ENCODE data around the gene PRPSAP2. TPM values are rescaled to one million over a fixed set of nuclear protein-coding genes. Genes with fewer than 3 reads are reported as not detected.
"Not testable (repeated sequence)": the region's sequence is repeated elsewhere in the genome, so short reads cannot be mapped to it uniquely, and the experiment has no call there.

The PRPSAP2 gene
- total RNA-seq, 2 donors from 2014 or later: 34.8 to 35.9 TPM

- no peak for TF ChIP-seq CTCF (IDR thresholded peaks at IDR 0.05)
- no peaks in the 10 kb centered on the region for H3K4me1 ChIP-seq
- intact Hi-C loops (cut with DNase I): loop anchor here (10.0 kb wide), 1 partner anchor 137 kb away; no protein-coding TSS in a partner anchor
- no peaks in the 10 kb centered on the region for H3K36me3 ChIP-seq
- no peak within 1 kb of the TSS for H3K4me3 ChIP-seq
- no peak within 1 kb of the TSS for H3K9ac ChIP-seq (ENCODE audit: low read depth in 2 of 2, low read length in 2 of 2)
- H3K9me3 ChIP-seq: no peaks in the 10 kb centered on the region
- no peaks in the 10 kb centered on the region for H3K27me3 ChIP-seq
- H3K27ac ChIP-seq: no peak within 1 kb of the TSS
- DNase-seq: no peak
These were observed 94.3 kb downstream of the PRPSAP2 start, which contains the start of gene SLC5A10 for GRCh38 chr17:18951941-18952842. TSS of gene SLC5A10 (plus strand) at chr17:18952165. CDS start at chr17:18952206, 41 bp downstream.

GRCh38 chr17:18953231-18953728 is 95.3 kb downstream of the PRPSAP2 start:
- intact Hi-C loops (cut with DNase I): loop anchor here (10.0 kb wide), 1 partner anchor 138 kb away; no protein-coding TSS in a partner anchor
- H3K9ac ChIP-seq (ENCODE audit: low read depth in 2 of 2, low read length in 2 of 2): no peak overlapping the region
- no peaks in the 10 kb centered on the region for H3K27me3 ChIP-seq
- no peak for DNase-seq
- no peak for TF ChIP-seq CTCF (IDR thresholded peaks at IDR 0.05)
- H3K4me1 ChIP-seq: no peaks in the 10 kb centered on the region
- H3K27ac ChIP-seq: no peak overlapping the region
- no peaks in the 10 kb centered on the region for H3K36me3 ChIP-seq
- no peaks in the 10 kb centered on the region for H3K9me3 ChIP-seq
- H3K4me3 ChIP-seq: no peak overlapping the region

GRCh38 chr17:18954321-18954720 is 96.4 kb downstream of the PRPSAP2 start:
- no peaks in the 10 kb centered on the region for H3K4me1 ChIP-seq
- intact Hi-C loops (cut with DNase I): loop anchor here (10.0 kb wide), 1 partner anchor 140 kb away; no protein-coding TSS in a partner anchor
- H3K27me3 ChIP-seq: no peaks in the 10 kb centered on the region
- no peak for DNase-seq
- no peak overlapping the region for H3K27ac ChIP-seq
- no peak overlapping the region for H3K9ac ChIP-seq (ENCODE audit: low read depth in 2 of 2, low read length in 2 of 2)
- no peaks in the 10 kb centered on the region for H3K9me3 ChIP-seq
- H3K4me3 ChIP-seq: no peak overlapping the region
- no peak for TF ChIP-seq CTCF (IDR thresholded peaks at IDR 0.05)
- H3K36me3 ChIP-seq: no peaks in the 10 kb centered on the region

- DNase-seq: no peak
These were observed 97.1 kb downstream of the PRPSAP2 start for GRCh38 chr17:18955009-18955408.

GRCh38 chr17:18956021-18956420 is 98.1 kb downstream of the PRPSAP2 start:
- intact Hi-C loops (cut with DNase I): loop anchor here (10.0 kb wide), 1 partner anchor 141 kb away; no protein-coding TSS in a partner anchor
- H3K9me3 ChIP-seq; H3K9ac ChIP-seq (ENCODE audit: low read depth in 2 of 2, low read length in 2 of 2); H3K36me3 ChIP-seq; H3K27me3 ChIP-seq; H3K4me3 ChIP-seq; H3K27ac ChIP-seq; H3K4me1 ChIP-seq; DNase-seq: not testable (repeated sequence)

More at GRCh38 chr17:18955009-18955408, 97.1 kb downstream of the PRPSAP2 start:
- Histone ChIP-seq H3K9me3 (no peaks in the 10 kb centered on the region), H3K4me3 (no peak overlapping the region), H3K27ac (no peak overlapping the region), H3K36me3 (no peaks in the 10 kb centered on the region), H3K27me3 (no peaks in the 10 kb centered on the region), H3K9ac (ENCODE audit: low read depth in 2 of 2, low read length in 2 of 2) (no peak overlapping the region), H3K4me1 (no peaks in the 10 kb centered on the region)
- no peak for TF ChIP-seq CTCF (IDR thresholded peaks at IDR 0.05)
- intact Hi-C loops (cut with DNase I): loop anchor here (10.0 kb wide), 1 partner anchor 140 kb away; no protein-coding TSS in a partner anchor

Measured in colonic mucosa (tissue), 4 donors.